Measurements from ENCODE around the gene NEURL2.
A peak's percentile ranks its signal among the peaks of the same experiment; 100 is the strongest.
"Not testable (repeated sequence)": the region's sequence is repeated elsewhere in the genome, so short reads cannot be mapped to it uniquely, and the experiment has no call there.

The NEURL2 gene

DNA sequence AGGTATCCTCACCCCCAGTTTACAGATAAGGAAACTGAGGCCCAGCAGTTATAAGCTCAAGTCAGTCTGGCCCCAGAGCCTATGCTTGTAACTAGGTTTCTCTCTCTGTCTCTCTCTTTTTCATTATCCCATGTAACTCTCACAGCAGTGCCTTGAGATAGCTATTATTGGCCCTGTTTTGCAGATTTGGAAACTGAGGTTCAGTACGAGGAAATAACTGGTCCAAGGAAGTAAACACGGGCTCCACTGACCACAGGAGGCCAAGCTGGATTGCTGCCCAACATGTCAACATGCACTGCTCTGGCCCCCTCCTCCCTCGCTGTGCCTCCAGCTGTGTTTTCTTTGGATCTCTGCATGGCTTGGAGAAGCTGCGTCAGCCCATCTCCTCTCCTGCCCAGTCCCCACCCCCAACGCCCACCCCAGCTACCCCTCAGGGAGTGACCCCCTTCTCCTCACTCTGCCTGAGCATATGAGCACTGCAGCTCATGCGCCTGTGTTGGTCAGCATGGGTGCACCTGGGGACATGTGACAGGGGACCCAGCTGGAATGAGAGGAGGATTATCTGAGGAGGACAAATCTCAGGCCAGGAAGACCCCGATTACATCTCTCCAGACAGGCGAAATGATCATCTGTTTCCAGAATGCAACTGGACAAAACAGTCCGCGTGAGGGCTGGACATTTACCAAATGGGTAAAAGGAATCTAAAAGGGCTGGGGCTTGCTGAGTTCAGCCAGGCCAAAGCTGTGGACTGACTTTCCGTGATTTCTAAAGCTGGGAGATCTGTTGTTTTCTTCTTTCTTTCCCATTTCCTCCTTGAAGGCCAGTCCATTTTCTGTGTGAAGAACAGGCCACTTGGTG is 28.8 kb upstream of the NEURL2 start:
- no peak for DNase-seq (ENCODE audit: low spot score)

DNA sequence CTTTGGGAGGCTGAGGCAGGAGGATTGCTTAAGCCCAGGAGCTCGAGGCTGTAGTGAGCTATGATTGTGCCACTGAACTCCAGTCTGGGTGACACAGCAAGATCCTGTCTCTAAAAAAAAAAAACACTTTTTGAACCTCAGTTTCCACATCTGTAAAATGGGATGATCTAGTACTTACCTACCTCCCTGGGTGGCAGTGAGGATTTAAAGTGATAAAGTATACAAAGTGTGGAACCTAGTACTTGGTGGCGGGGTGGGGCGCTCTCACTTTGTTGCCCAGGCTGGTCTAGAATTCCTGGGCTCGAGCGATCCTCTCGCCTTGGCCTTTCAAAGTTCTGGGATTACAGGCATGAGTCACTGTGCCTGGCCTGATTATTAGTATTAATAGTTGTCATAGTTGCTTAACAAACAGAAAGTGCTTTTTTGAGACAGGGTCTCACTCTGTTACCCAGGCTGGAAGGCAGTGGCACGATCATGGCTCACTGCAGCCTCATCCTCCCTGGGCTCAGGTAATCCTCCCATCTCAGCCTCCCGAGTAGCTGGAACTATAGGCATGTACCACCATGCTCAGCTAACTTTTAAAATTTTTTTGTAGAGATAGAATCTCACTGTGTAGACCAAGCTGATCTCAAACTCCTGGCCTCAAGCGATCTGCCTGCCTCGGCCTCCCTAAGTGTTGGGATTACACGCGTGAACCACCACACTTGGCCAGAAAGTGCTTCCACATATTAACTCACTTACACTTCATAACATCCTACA is 27.9 kb upstream of the NEURL2 start:
- no peak for DNase-seq (ENCODE audit: low spot score)

DNA sequence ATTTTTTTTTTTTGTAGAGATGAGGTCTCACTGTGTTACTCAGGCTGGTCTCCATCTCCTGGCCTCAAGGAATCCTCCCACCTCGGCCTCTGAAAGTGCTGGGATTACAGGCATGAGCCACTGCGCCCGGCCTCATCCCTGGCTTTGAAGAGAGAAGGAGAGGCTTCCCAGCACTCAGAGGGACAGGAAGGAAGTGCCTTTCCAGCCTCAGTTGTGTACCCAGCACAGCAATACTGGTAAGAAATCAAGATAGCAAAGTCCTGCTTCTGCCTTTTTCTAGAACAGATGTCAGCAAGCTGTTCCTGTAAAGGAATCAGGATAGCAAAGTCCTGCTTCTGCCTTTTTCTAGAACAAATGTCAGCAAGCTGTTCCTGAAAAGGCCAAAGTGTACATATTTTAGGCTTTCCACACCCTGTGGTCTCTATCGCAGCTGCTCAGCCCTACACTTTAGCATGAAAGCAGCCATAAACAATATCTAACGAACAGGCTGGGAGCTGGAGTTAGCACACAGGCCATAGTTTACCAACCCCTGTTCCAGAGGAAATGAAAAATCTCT is 27.3 kb upstream of the NEURL2 start:
- DNase-seq (ENCODE audit: low spot score) = no peak

DNA sequence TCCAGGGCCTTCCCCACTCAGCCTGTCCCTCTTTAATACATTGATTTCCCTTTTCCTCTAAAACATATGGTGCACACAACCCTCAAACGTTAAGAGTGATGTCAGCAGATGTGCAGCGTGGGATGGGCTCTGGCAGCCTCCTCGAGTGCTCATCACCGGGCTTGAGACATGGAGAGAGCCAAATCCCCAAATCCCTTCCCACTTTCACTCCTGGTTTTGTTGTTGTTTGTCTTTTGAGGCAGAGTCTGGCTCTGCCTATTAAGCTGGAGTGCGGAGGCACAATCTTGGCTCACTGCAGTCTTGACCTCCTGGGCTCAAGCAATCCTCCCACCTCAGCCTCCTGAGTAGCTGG is 26.8 kb upstream of the NEURL2 start:
- DNase-seq (ENCODE audit: low spot score) = no peak

DNA sequence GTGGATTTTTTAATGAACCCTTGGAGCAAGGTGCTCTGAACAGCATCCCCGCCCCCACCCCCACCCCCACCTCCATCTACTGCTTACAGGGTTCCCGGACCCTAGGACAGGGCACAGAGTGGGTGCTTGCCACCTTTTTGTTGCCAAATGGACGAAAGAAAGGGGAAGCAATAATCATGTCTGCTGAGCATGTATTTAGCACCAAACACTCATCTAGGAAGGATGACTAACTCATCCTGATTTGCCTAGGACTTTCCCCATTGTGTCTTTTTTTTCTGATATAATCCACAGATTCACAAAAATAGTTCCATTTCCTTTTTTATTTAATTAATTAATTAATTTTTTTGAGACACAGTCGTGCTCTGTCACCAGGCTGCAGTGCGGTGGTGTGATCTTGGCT is 22.1 kb upstream of the NEURL2 start:
- DNase-seq (ENCODE audit: low spot score) = no peak

DNA sequence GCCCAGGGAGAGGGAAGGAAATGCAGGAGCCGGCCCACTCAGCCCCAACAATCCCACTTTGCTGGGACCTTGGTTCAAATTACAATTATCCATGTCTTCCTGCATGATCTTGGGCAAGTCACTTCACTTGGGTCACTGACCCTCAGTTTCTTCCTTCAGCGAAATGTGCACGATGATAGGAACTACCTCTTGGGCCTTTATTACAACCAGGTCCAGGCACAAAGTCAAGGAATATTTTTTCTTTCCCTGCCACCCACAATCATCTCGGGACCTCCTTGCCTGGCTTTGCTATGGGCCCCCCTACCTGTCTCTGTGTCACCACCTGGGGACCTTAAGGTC is 21.3 kb upstream of the NEURL2 start:
- DNase-seq (ENCODE audit: low spot score) = no peak

DNA sequence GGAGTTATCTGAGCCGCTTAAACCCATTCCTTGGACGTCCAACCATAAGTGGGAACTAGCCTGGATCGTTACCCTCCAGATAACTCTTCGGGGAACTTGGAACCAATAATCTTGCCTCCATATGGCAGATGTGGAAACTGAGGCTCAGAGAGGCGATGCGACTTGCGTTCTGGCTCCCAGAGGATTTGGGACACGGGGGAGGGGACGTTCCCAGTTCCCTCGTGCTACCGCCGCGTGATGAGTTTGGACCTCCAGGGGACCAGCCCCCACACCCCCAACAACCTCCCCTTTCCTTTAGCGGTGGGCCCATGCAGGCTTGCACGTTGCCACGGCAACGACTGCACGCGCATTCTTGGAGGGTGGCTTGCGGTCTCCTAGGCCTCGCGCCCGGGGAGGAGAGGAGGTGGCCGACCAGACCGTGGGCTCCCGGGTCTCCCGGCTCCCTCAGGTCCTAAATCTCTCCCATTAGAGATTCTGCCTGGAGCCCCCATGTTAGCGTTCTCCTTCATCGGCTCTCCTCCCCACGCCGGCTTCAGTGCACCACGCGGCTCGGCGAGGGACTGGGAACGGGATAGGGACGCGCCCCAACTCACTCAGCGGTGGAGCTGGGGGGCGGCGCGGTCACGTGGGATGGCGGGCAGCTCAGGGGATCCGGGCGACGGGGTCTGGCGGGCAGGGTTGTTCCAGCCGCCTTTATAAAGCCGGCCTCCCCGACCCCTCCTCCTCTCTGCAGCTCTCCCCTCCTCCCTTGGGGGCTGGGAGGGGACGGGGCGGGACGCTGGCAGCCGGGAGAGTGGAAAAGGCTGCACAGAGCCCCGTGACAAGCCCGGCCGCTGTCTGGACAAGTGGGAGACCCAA is 20.7 kb upstream of the NEURL2 start, which contains the start of gene PLTP:
Gene PLTP, minus strand, starts transcription at position 670 of the 858 bp plus-strand sequence. CDS start 703 bp downstream, outside the sequence.
- peak; percentile 49 for DNase-seq (ENCODE audit: low spot score)

DNA sequence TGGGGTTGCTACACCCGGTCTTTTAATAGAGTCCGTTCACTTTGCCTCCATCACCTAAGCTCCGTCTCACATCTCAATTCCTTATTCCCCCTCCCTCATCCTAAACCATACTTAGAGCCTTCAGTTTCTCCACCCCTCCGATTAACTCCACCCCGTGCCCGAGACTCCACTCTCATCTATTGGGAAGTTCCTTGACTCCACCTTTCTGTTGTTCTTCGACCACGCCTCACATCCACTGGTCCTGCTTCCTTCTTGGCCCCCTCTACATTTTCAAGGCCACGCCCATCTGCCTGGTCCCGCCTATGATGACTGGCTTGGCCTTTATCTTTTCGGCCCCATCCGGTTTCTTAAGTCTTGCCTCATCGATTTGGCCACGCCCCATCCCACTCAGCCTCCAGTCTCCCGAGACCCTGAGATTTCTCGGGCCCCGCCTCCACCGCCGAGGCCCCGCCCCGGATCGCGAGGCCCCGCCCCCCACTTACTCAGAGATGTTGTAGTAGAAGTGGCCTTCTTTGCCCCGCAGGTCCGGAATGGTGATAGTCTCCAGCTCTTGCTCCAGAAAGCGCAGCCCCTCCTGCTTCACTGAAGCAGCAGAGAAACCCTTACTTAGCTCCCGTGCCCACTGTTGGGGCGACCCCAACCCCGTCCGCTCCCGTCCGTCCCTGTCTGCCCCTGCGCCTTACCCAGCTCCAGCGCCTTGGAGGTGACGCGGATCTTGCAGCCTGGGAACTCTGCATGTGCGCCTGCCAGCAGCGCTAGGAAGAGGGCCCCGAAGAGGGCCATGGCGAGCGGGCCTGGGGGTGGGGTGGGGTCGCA is 19.9 kb upstream of the NEURL2 start:
- DNase-seq (ENCODE audit: low spot score) = peak; percentile 80

DNA sequence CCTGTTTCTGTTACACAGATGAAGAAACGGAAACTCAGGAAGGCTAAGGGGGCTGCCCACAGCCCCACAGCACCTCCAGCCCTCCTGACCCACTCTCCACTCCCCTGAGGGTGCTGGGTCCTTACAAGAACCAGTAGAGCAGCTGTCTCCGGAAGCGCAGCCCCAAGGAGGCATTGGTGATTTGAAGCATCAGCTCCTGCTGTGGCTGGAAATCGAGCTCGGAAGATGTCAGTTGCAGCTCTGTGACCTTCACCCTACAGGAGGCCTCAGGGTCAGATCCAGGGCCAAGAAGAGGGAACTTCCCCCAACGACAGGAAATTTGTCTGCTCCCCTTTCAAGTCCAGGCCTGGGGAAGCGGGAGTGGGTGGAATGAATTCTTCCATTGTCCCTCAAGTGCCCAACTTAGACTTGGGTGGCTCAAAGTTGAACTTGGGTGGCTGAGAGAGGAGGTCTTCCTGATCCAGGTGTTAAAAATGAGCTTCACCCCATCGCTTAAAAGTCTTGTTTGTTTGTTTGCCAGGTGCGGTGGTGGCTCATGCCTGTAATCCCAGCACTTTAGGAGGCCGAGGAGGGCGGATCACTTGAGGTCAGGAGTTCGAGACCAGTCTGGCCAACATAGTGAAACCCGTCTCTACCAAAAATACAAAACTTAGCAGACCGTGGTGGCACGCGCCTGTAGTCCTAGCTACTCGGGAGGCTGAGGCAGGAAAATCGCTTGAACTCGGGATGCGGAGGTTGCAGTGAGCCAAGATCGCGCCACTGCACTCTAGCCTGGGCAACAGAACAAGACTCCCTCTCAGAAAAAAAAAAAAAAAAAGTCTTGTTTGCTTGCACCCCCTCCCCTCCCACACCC is 19.0 kb upstream of the NEURL2 start:
- DNase-seq (ENCODE audit: low spot score) = no peak

DNA sequence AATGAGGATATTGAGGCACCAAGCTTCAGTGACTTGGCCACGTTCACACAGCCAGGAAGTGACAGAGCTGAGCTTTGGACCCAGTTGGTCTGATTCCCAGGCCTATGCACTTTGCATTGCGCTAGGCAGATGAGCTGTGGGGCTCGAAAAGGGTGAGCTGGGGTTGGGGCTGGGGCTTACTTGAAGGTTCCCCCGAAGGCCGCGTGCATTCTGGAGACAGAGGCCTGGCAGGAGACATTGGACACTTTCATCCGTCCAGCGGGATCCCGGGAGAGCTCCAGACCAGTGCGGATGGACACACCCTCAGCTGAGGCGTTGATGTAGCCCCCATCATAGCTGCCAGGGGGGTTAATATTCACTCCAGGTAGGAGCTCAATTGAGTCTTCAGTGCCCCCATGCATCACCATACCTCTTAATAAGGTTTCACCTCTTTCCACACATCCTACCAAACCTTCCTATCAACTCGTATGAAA is 18.4 kb upstream of the NEURL2 start:
- DNase-seq (ENCODE audit: low spot score) = no peak

DNA sequence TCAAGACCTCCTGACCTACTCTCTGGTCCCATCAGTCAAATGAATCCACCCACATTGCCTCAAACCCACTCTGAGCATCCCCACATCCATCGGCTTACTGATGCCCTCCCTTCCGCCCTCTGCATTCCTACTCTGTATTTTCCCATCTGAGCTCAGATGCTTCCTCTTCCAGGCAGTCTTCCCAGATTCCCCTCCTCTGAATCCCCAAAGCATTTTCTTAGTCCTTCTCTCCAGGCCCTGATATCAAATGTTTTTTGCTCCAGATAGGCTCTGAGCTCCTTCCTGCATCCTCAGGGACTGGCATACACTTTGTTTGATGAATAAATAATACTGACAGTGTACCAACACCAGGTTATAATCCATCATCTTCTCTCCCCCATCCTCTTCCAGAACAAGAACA is 17.1 kb upstream of the NEURL2 start:
- DNase-seq (ENCODE audit: low spot score) = no peak

DNA sequence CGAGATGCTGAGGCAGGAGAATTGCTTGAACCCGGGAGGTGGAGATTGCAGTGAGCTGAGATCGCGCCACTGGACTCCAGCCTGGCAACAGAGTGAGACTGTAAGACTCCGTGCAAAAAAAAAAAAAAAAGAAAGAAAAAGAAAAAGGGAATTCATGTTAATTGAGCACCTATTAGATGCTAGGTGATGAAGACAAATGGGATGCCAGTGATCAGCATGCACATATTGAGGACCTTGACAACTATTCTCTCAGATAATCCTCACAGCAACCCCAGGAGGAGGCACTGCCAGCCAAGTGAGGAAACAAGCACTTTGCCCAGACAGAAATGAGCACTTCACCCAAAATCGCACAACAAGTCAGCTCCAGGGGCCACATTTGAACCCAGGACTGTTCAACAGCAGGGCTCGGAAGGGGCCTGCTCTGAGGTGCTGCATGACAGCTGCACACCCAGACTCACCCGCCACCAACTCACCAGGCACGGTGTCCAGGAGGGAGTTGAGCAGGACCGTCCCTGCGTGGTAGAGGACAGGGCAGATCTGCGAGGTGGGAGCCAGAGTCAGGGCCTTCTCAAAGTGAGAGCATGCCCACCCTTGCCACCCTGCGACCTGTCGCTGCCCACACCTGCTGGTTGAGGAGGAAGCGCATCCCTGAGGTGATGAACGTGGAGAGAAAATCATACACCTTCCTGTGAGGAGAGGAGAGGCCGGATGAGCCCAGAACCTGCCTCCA is 16.4 kb upstream of the NEURL2 start:
- no peak for DNase-seq (ENCODE audit: low spot score)

DNA sequence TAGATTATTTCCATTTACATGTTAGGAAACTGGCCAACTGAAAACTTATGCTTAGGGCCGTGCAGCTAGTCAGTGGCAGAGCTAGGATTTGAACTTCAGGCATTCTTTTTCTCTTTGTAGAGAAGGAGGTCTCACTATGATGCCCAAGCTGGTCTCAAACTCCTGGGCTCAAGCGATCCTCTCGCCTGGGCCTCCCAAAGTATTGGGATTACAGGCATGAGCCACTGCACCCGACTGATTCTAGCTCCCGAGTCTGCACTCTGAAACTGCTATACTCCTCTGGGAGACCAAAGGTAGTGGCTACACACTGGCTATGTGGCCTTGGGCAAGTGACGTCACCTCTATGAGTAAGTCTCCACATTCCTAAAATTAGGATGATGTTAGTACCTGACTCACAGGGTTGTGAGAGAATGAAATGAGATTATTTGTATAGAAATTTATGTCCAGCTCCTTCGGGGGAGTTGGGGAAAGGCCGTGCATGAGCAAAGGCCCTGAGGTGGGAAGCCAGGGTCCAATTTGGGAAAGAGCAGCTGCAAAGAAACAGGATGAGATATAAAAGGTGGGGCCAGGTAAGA is 14.6 kb upstream of the NEURL2 start:
- no peak for DNase-seq (ENCODE audit: low spot score)

DNA sequence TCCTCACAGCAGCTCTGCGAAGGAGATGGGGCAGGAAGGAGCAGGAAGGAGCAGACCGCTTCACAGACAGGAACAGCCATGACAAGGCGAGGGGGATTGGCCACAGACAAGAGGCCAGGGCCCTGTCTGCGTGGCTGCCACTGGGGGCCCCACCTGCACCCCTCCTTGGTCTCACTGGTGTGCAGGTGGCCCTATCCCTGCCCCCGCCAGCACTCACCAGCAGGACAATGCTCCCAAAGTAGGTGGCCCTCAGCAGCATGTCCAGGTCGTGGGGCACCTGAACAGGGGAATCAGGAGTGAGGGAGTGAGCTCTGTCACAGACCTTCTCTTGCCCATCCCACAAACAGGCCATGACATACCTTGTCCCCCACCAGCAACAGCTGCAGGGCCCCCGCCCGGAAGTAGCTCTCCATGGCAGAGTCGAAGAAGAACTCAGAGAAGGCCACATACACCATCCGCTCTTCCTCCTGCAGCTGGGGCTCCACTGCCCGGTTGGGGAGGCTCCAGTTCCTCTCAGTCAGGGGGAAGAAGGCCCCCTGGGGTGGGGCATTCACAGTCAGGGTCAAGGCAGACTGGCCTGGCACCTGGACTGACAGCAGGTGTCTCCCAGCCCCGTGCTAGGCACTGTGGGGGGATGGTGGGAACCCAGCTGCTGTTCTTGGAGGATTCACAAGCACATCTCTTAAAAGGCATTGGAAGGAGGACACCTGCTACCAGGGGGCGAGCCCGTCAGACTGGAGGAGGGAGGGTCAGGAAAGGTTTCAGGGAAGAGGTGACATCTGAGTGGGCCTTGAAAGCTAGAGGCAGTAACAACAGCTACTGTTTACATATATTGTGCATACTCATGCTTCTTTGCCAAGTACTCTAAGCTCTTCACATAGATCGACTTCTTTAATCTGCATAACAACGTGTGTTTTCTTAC is 13.8 kb upstream of the NEURL2 start:
- no peak for DNase-seq (ENCODE audit: low spot score)

DNA sequence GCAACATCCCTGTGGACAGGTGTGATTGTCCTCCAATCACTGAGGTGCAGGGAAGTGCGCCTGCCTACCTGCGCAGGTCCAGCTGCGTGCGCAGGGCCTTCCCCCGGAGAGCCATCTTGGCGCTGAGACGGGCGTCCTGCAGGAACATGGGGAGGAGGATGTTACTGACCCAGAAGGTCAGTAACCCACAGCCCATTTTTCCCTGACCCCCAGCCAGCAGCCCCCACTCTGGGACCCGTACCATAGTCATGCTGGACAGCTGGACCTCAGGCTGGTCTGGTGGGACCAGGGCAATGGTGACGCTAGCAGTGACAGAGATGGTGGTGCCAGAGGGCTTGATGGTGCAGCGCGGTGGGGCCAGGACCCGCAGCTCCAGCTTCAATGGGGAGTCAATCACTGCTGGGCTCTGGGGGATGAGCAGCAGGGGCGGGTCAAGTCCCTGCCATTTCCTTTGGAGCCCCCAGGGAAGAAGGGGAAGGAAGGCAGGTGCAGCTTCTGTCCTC is 11.2 kb upstream of the NEURL2 start:
- DNase-seq (ENCODE audit: low spot score) = no peak

DNA sequence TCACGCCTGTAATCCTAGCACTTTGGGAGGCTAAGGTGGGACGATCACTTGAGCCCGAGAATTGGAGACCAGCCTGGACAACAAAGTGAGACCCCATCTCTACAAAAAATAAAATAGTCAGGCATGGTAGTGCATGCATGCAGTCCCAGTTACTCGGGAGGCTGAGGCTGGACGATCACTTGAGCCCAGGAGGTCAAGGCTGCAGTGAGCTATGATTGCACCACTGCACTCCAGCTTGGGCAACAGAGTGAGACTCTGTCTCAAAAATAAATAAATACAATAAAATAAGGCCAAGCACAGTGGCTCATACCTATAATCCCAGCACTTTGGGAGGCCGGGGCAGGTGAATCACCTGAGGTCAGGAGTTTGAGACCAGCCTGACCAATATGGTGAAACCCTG is 10.3 kb upstream of the NEURL2 start:
- not testable (repeated sequence) for DNase-seq (ENCODE audit: low spot score)

DNA sequence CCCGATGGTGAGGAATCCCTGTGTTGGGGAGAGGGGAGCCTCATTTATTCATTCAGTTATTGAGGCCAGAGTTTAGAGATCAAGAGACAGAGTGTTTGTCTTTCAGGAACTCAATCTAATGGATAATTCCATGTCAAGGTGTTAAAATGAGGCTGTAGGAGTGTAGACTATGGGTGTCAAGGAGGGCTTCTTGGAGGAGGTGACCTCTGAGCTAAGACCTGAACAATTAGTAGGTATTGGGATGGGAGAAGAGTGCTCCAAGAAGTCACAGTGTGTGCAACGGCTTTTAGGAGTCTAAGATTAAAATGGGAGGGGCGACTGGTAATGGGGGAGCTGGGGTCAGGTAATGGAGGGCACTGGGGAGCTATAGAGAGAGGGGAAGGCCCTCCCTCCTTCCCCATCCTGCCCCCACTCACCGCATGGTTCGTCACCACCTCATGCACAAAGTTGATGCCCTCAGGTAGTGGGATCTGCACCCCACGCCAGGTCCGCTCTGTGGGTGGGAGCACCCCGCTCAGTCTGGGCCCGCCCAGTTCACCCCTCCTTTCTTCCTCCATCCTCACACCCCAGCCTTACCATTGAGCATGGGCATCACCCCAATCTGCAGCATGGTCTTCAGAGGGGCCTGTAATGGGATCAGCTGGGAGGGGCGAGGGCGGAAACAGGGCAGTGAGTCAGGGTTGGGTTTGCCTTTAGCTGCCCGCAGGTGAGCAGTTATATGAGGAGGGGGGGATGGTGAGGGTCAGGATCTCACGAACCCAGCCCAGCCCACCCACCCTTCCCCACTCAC is 8.2 kb upstream of the NEURL2 start:
- no peak for DNase-seq (ENCODE audit: low spot score)
